GM23338 (cell line): ENCODE data around the gene PPP1R12C. TPM values are rescaled to one million over a fixed set of nuclear protein-coding genes. Genes with fewer than 3 reads are reported as not detected.

ENCODE experiments used
- ATAC-seq: fragments of 200-7000 bp; cut with Tn5 transposase; 3 replicates; pipeline ENCODE4 v1.9.1; 2020
- DNase-seq: peaks from one replicate; pipeline ENCODE4 v3.0.0-alpha.2; 2015; ENCODE audit warnings: low spot score
- H2AFZ ChIP-seq: fragments of 200-600 bp; sonication (generic); 2 replicates; pipeline ENCODE4 v1.8.0; 2016; ENCODE audit warnings: antibody characterized with exemption, mild to moderate bottlenecking, moderate library complexity
- H3F3A ChIP-seq: fragments of 200-600 bp; sonication (generic); replicated peaks from 2 replicates; pipeline ENCODE4 v1.8.0; 2017; ENCODE audit warnings: antibody characterized with exemption, mixed run types, low read depth
- H3K27ac ChIP-seq: fragments of 200-600 bp; sonication (generic); 2 replicates; pipeline ENCODE4 v1.6.1; 2016; ENCODE audit warnings: low read depth
- H3K27me3 ChIP-seq: fragments of 200-600 bp; sonication (generic); 2 replicates; pipeline ENCODE4 v1.8.0; 2016; ENCODE audit warnings: mild to moderate bottlenecking, mixed run types, moderate library complexity; ENCODE audit not compliant: insufficient read depth
- H3K36me3 ChIP-seq: fragments of 200-600 bp; sonication (generic); 2 replicates; pipeline ENCODE4 v1.8.0; 2016; ENCODE audit warnings: mild to moderate bottlenecking; ENCODE audit not compliant: insufficient read depth
- H3K4me1 ChIP-seq: fragments of 200-600 bp; sonication (generic); 2 replicates; pipeline ENCODE4 v1.8.0; 2016; ENCODE audit warnings: mild to moderate bottlenecking, moderate library complexity; ENCODE audit not compliant: insufficient read depth
- H3K4me2 ChIP-seq: fragments of 200-600 bp; sonication (generic); 2 replicates; pipeline ENCODE4 v1.7.1; 2017; ENCODE audit warnings: mixed run types
- H3K4me3 ChIP-seq: fragments of 200-600 bp; sonication (generic); 2 replicates; pipeline ENCODE4 v1.6.1; 2016; ENCODE audit warnings: mixed run types
- H3K79me2 ChIP-seq: fragments of 200-600 bp; sonication (generic); replicated peaks from 2 replicates; pipeline ENCODE4 v1.8.0; 2017; ENCODE audit warnings: mild to moderate bottlenecking; ENCODE audit not compliant: insufficient read depth
- H3K9me2 ChIP-seq: fragments of 200-600 bp; sonication (generic); 2 replicates; pipeline ENCODE4 v1.8.0; 2017; ENCODE audit not compliant: insufficient read depth
- H4K20me1 ChIP-seq: fragments of 200-600 bp; sonication (generic); replicated peaks from 2 replicates; pipeline ENCODE4 v1.8.0; 2017; ENCODE audit warnings: mild to moderate bottlenecking; ENCODE audit not compliant: insufficient read depth
- H3K27ac Mint-ChIP-seq: 2 replicates; pipeline ENCODE4 v1.8.0; 2020; ENCODE audit warnings: inconsistent platforms, mild to moderate bottlenecking, moderate library complexity, mixed read lengths
- H3K27me3 Mint-ChIP-seq: 3 replicates; pipeline ENCODE4 v1.8.0; 2022; ENCODE audit warnings: low read depth, mild to moderate bottlenecking, moderate library complexity, mixed read lengths, inconsistent platforms; ENCODE audit not compliant: insufficient read depth, poor library complexity
- H3K36me3 Mint-ChIP-seq: 3 replicates; pipeline ENCODE4 v1.8.0; 2021; ENCODE audit warnings: low read depth, mild to moderate bottlenecking, inconsistent platforms, moderate library complexity, mixed read lengths
- H3K4me1 Mint-ChIP-seq: 3 replicates; pipeline ENCODE4 v1.8.0; 2020; ENCODE audit warnings: mild to moderate bottlenecking, inconsistent platforms, mixed read lengths
- H3K4me3 Mint-ChIP-seq: 3 replicates; pipeline ENCODE4 v1.8.0; 2021; ENCODE audit warnings: moderate library complexity, mild to moderate bottlenecking, inconsistent platforms, mixed read lengths
- H3K9me3 Mint-ChIP-seq: 3 replicates; pipeline ENCODE4 v1.8.0; 2020; ENCODE audit warnings: moderate library complexity, mild to moderate bottlenecking, inconsistent platforms, mixed read lengths
- CTCF ChIP-seq, 2 experiments: fragments of 200-600 bp in 1 of 2; sonication (generic) in 1 of 2; conservative IDR thresholded peaks; 2 replicates each; pipeline versions ENCODE4 v1.5.1 to v1.6.1; 2016 to 2017; ENCODE audit warnings: antibody characterized with exemption in 2 of 2, low read depth in 2 of 2, mild to moderate bottlenecking in 2 of 2, moderate library complexity in 1 of 2
- ETS1 ChIP-seq: IDR thresholded peaks from 2 replicates; pipeline ENCODE4 v1.6.1; 2016; ENCODE audit warnings: antibody characterized with exemption
- EZH2 ChIP-seq: fragments of 200-600 bp; sonication (generic); IDR thresholded peaks from one replicate; pipeline ENCODE4 v1.8.0; 2017; ENCODE audit warnings: antibody characterized with exemption, mild to moderate bottlenecking, low read depth; ENCODE audit not compliant: unreplicated experiment
- POLR2AphosphoS5 ChIP-seq: IDR thresholded peaks from 2 replicates; pipeline ENCODE4 v1.6.1; 2016; ENCODE audit warnings: antibody characterized with exemption, low read depth
- ZNF114 ChIP-seq: fragments of 250-450 bp; sonication (Bioruptor Pico); IDR thresholded peaks from 2 replicates; pipeline ENCODE4 v1.5.0; 2020; ENCODE audit warnings: mild to moderate bottlenecking, moderate library complexity
- ZNF331 ChIP-seq: fragments of 250-450 bp; sonication (Bioruptor Pico); IDR thresholded peaks from 2 replicates; pipeline ENCODE4 v1.5.0; 2020; ENCODE audit warnings: low read depth, mild to moderate bottlenecking, moderate library complexity
- ZNF462 ChIP-seq: fragments of 250-450 bp; sonication (Bioruptor Pico); IDR thresholded peaks from 2 replicates; pipeline ENCODE4 v1.5.0; 2020; ENCODE audit warnings: mild to moderate bottlenecking, moderate library complexity
- polyA plus RNA-seq: library from polyadenylated mRNA; unstranded; fragments of >200 nt; fragmentation: Nextera tagmentation; extraction: Ambion mirVana; gene quantifications from 2 replicates; pipeline ENCODE4 v1.2.1, GENCODE V29; 2016
- total RNA-seq: library from RNA; depleted of rRNA; stranded (reverse); fragments of >200 nt; shearing (Covaris generic); gene quantifications from 2 replicates; pipeline ENCODE4 v1.2.3, GENCODE V29; 2014

PPP1R12C gene
- total and polyA plus RNA-seq, 2 experiments from 2014 or later, result 33.2 to 83.9 TPM

GRCh38 chr19:55046975-55047622, 70.3 kb downstream of the PPP1R12C start:
- Histone ChIP-seq H4K20me1 (peaks cover 18% of the 10 kb centered on the region; the same call in 1 of the 2 replicates), H3K4me3 (no peak overlapping the region), H3K4me2 (no peak overlapping the region), H3K79me2 (0 out of 2 replicates have a peak, but pooled peaks cover 1% of the 10 kb centered on the region), H3K4me1 (no peaks in the 10 kb centered on the region), H3K9me2 (no peaks in the 10 kb centered on the region), H3K27ac (no peak overlapping the region), H3K36me3 (peaks cover 12% of the 10 kb centered on the region), H3K27me3 (no peaks in the 10 kb centered on the region), H3F3A (no peaks in the 10 kb centered on the region), H2AFZ (no peak overlapping the region)
- no peak overlapping the region for H3K27ac Mint-ChIP-seq
- H3K27me3 Mint-ChIP-seq, result no peaks in the 10 kb centered on the region
- no peaks in the 10 kb centered on the region for H3K9me3 Mint-ChIP-seq
- DNase-seq (no peak), ATAC-seq (no peak)
- peaks cover 57% of the 10 kb centered on the region for H3K36me3 Mint-ChIP-seq
- TF ChIP-seq EZH2 (no peak), ETS1 (no peak), ZNF331 (no peak), CTCF (conservative IDR thresholded peaks at IDR 0.05; ENCODE audit: low read depth in 2 of 2) (no peak)
- H3K4me1 Mint-ChIP-seq, result no peaks in the 10 kb centered on the region
- no peak overlapping the region for H3K4me3 Mint-ChIP-seq

GRCh38 chr19:55044771-55045716, 72.4 kb downstream of the PPP1R12C start:
- peak; percentile 60 for ATAC-seq
- Histone ChIP-seq H3F3A (no peaks in the 10 kb centered on the region), H3K9me2 (no peaks in the 10 kb centered on the region), H3K79me2 (peaks cover 13% of the 10 kb centered on the region; the same call in 1 of the 2 replicates), H4K20me1 (peaks cover 21% of the 10 kb centered on the region; the same call in 1 of the 2 replicates), H3K4me2 (no peak overlapping the region), H3K27me3 (no peaks in the 10 kb centered on the region), H3K4me3 (no peak overlapping the region), H3K27ac (no peak overlapping the region), H3K36me3 (peaks cover 4% of the 10 kb centered on the region; the same call in 1 of the 2 replicates), H3K4me1 (no peaks in the 10 kb centered on the region), H2AFZ (no peak overlapping the region)
- no peak for DNase-seq
- H3K36me3 Mint-ChIP-seq, result peaks cover 49% of the 10 kb centered on the region
- no peak overlapping the region for H3K27ac Mint-ChIP-seq
- no peaks in the 10 kb centered on the region for H3K9me3 Mint-ChIP-seq
- no peaks in the 10 kb centered on the region for H3K4me1 Mint-ChIP-seq
- H3K4me3 Mint-ChIP-seq, result no peak overlapping the region
- no peaks in the 10 kb centered on the region for H3K27me3 Mint-ChIP-seq
- no peak for TF ChIP-seq EZH2
- no peak for TF ChIP-seq ZNF462 (CRISPR knock-in tag)
- peak; percentile 21; the same call in 1 of the 2 replicates for TF ChIP-seq POLR2AphosphoS5
- TF ChIP-seq ZNF114 (CRISPR knock-in tag), result no peak
